Non-pigmented ciliary epithelial cell (primary cell): ENCODE results near the gene ADSL.
"Not testable (repeated sequence)": the region's sequence is repeated elsewhere in the genome, so short reads cannot be mapped to it uniquely, and the experiment has no call there.

Source experiments
- DNase-seq: peaks from one replicate; pipeline ENCODE4 v3.0.0-alpha.2; 2010; ENCODE audit warnings: low read depth

ADSL gene

DNA sequence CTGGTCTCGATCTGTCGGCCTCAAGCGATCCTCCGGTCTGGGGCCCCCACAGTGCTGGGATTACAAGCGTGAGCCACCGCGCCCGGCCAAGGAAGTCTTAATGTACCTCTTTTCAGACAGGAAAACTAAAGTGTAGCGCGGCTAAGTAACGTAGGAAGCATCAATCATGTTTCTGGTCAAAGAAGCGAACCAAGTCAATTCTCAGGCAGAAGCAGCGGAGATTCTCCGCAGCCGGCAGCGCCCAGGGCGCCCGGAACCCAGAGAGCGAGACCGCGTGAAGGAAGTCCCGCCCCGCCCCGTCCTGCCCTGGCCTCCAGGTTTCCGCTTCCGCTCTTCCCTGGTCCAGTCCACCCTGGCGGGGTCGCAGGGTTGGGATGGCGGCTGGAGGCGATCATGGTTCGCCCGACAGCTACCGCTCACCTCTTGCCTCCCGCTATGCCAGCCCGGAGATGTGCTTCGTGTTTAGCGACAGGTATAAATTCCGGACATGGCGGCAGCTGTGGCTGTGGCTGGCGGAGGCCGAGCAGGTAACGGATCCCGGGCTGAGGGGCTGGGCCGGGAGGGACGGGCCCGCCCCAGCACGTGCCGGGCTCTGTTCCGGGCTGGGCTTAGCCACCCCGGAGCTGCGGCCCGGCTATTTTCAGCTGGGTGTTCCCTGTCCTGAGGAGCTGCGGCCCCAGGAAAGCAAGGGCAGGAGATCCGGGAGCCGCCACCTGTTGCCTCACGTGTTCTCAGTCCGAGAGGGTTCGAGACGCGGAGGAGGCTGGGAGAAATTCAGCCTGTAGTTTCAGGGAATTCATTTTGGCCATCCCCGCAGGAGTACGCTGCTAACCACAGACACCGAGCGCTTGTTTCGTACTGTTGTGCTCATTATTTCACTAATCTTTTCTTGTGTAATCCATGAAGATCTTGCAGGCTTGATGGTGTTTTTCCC is at the start of gene ADSL:
TSS of gene ADSL (plus strand) at position 316 of the 934 bp plus-strand sequence. CDS start at position 375, 59 bp downstream.
- no peak for DNase-seq

GRCh38 chr22:40300316-40300715 is 46.0 kb upstream of the ADSL start:
- no peak for DNase-seq

- no peak for DNase-seq
Observed at GRCh38 chr22:40300884-40301672, 45.2 kb upstream of the ADSL start.

DNA sequence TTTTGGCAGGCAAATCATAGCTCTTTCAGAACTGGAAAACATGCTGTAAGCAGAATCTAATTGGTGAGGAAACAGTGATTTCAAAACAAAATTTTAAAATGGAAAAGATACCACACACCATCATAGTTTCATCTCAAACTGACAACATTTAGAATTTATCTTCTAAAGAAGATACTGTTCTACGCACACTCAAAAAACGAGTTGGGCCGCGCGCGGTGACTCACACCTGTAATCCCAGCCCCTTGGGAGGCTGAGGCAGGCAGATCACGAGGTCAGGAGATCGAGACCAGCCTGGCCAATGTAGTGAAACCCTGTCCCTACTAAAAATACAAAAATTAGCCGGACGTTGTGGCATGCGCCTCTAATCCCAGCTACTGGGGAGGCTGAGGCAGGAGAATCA is 44.2 kb upstream of the ADSL start:
- DNase-seq, result no peak

GRCh38 chr22:40305625-40306024 is 40.7 kb upstream of the ADSL start:
- DNase-seq, result no peak

DNA sequence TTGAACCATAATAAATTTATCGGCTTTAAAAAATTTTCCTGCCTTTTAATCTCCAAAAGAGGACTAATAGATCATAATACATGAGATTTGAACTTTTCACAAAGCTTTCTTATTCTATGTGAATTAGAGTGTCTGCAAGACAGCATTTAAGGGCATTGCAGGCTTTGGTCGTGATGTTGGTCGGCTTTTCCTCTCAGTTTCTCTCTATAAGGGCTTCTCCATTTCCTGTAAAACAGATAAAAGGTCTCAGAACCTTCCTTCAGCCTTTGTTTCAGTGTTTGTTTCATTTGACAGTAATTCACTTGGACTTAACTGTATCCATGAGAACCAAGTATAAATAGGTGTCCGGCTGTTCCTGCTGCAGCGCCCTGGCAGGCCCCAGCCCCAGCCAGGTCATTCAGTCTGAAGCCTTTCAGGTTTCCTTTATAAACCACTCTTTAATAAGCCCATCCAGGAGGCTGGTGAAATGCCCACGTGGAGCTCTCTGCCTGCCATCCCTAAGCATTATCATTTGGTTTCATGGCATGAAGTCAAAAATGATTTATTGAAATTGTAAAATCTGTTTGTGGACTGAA is 37.2 kb upstream of the ADSL start:
- DNase-seq, result no peak

GRCh38 chr22:40309631-40310030 is 36.7 kb upstream of the ADSL start:
- DNase-seq, result no peak

GRCh38 chr22:40310081-40310767 is 36.1 kb upstream of the ADSL start:
- DNase-seq, result peak; percentile 67

DNA sequence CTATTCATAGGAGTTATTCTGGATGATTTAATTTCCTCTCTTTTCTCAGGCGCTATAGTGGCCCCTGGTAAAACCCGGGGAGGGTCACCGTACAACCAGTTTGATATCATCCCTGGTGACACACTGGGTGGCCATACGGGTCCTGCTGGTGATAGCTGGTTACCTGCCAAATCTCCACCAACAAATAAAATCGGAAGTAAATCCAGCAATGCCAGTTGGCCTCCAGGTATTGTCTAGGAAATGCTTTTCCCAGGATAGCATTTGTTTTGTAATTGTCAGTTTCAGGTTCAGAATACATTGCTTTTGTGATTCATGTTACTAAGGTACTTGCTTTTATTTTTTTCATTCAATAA is 35.6 kb upstream of the ADSL start:
- no peak for DNase-seq

DNA sequence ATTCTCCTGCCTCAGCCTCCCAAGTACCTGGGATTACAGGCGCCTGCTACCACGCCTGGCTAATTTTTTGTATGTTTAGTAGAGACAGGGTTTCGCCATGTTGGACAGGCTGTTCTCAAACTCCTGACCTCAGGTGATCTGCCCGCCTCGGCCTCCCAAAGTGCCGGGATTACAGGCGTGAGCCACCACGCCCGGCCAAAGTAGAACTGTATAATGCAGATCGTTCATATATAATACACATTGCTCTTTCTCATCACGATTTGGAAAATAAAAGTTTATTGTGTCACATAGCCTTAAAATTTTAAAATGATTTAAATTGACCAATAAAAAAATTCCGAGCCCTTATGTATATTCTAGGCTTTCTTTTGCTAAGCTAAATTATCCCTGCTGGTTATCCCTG is 34.7 kb upstream of the ADSL start:
- DNase-seq, result not testable (repeated sequence)

- no peak for DNase-seq
Observed at GRCh38 chr22:40312050-40312449, 34.2 kb upstream of the ADSL start.

DNA sequence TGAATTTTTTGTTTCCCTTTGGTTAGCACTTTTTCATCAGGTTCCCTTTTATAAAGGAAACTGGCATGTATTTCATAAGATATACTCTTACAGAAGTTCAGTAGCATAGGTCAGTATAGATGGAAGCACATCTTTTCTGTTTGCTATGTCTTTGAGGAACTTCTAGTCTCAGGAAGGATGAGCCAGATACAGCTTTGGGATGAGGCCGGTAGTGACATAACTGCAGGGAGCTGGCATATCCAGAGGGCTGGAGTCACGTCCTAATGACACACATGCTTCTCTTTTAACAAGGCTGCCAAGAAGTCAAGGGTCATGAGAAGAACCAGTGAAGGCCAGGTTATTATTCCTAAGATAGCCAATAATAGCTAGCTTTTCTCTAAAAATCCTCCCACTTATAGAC is 33.3 kb upstream of the ADSL start:
- no peak for DNase-seq

- DNase-seq, result no peak
Observed at GRCh38 chr22:40314041-40314440, 32.3 kb upstream of the ADSL start.

GRCh38 chr22:40320687-40321086 is 25.6 kb upstream of the ADSL start:
- no peak for DNase-seq

DNA sequence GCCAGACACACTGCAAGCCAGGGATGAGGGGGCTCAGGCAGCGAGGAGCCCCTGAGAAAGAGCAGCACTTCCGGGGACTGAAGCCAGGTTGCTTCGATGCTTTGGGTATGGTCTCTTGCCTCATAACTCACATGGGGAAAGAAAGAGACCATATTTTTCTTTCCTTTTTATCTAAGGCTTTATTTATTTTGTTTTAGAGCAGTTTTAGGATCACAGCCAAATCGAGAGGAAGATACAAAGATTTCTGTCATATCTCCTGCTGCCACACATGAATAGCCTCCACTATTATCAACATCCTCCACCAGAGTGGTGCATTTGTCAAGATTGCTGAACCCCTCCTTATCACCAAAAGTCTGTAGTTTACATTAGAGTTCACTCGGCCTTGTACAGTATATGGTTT is 24.3 kb upstream of the ADSL start:
- no peak for DNase-seq

- DNase-seq, result no peak
Observed at GRCh38 chr22:40322818-40323447, 23.4 kb upstream of the ADSL start.

DNA sequence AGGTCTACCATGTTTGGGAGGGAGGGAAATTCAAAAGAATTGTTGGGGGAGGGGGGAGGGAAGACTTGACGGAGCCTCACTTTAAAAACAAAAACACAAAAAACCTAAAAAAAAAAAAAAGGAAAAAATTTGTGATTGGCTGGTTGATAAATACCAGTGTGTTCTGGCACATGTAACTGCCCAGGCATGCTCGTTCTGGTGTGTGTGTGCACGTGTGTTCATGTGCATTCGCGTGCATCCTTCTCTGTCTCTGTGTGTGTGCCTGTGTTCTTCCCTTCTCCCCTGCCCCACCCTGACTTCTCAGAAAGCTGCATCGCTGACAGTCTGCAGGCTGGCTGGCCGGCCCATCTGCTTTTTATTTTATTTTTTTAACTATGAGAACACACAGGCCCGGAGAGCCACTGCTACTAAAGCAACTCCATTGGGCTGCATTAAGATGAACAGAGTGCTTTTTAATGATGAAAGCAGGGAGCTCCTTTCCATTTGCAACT is 22.6 kb upstream of the ADSL start:
- DNase-seq, result no peak

- DNase-seq, result no peak
Observed at GRCh38 chr22:40324468-40325305, 21.6 kb upstream of the ADSL start.

DNA sequence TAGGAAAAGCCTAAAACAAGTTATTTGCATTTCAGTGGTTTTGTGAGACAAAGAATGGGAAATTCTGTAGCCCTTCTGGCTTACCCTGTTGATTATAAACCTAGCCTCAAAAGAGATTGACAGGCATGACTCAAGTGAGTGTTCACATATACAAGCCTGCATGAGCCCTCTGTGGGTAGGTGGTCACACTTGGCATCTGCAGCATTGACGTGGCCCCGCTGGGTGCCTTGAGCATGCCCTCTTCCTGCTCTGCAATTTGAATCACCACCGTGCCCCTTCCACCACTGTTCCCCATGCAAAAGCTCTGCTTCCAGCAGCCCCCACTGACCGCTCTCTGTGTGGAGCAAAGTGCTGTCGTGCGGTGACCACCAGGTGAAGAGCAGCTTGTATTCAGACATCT is 21.0 kb upstream of the ADSL start:
- no peak for DNase-seq

DNA sequence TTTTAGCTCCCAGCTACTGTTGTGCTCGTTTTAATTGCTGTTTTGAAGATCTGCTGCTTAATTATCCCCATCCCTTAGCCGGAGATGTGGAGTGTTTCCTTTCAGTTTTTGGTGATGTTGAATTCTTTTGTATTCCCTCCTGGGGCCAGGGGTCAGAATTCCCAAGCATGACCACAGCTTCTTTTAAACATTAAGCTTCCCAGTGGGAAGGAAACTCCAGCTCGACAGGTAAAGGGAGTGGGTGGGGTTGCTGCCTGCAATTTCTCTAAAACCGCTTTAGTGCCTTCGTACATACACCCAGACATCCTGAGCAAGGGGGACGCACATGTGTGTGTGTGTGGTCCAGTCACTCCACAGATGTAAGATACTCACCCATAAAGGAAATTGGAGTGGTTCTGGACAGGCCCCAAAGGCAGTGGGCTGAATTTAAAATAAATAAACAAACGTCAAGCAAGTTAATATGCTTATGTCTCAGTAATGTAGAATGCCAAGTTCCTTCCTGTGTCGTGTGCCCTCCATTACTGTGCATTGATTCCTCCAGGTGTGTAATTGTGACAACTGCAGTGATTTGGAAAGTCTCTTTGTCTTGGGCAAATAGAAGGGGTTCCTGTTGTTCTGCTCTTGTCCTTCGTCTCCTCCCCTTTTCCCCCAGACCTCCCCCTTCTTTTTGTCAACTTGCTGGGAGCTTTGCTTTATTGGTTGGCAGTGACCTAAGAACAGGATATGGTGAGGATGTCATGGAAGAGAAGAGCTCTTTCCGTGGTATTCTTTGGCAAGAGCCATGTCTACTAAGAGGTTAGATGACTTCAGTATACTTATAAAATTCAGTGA is 19.2 kb upstream of the ADSL start:
- no peak for DNase-seq
